HFF-Myc (cell line): ENCODE data around the gene ARL14EP.

Source experiments
- DNase-seq: peaks from one replicate; pipeline ENCODE4 v3.0.0-alpha.2; 2011; ENCODE audit warnings: low read depth; ENCODE audit errors: extremely low read depth
- H3K4me3 ChIP-seq: replicated peaks from 2 replicates; pipeline ENCODE4 v1.5.1; 2011; ENCODE audit warnings: low read depth, mild to moderate bottlenecking, control low read depth, low read length
- TF ChIP-seq, protein P1 (sequence below): IDR thresholded peaks from 2 replicates; pipeline ENCODE4 v1.5.1; 2012; ENCODE audit warnings: mild to moderate bottlenecking, low read depth, low read length, control low read depth; ENCODE audit errors: missing control alignments

ARL14EP gene

DNA sequence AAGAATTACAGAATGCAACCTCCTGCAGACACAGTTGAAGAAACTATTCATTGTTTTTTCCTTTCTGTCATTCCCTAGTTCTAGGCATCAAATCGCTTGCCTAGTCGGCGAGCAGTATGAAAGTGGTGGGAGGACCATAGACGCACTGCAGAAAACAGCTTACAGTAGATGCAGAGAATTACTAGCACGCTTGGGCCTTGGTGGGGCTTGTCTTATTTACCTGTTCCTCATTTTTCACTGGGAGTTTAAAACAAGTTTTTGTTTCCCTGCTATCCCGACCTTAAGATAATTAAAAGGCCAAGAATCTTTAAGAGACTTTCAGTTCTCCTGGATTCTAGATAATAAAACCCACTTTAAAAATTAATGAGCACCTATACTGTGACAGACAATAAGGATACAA, 713 bp upstream of the ARL14EP start:
- TF ChIP-seq, protein P1, sequence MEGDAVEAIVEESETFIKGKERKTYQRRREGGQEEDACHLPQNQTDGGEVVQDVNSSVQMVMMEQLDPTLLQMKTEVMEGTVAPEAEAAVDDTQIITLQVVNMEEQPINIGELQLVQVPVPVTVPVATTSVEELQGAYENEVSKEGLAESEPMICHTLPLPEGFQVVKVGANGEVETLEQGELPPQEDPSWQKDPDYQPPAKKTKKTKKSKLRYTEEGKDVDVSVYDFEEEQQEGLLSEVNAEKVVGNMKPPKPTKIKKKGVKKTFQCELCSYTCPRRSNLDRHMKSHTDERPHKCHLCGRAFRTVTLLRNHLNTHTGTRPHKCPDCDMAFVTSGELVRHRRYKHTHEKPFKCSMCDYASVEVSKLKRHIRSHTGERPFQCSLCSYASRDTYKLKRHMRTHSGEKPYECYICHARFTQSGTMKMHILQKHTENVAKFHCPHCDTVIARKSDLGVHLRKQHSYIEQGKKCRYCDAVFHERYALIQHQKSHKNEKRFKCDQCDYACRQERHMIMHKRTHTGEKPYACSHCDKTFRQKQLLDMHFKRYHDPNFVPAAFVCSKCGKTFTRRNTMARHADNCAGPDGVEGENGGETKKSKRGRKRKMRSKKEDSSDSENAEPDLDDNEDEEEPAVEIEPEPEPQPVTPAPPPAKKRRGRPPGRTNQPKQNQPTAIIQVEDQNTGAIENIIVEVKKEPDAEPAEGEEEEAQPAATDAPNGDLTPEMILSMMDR: no peak
- H3K4me3 ChIP-seq: peak overlapping the region; percentile 60
- no peak for DNase-seq

GRCh38 chr11:30326114-30326778, 3.3 kb downstream of the ARL14EP start:
- H3K4me3 ChIP-seq: no peak overlapping the region
- TF ChIP-seq, protein P1: no peak
- no peak for DNase-seq

DNA sequence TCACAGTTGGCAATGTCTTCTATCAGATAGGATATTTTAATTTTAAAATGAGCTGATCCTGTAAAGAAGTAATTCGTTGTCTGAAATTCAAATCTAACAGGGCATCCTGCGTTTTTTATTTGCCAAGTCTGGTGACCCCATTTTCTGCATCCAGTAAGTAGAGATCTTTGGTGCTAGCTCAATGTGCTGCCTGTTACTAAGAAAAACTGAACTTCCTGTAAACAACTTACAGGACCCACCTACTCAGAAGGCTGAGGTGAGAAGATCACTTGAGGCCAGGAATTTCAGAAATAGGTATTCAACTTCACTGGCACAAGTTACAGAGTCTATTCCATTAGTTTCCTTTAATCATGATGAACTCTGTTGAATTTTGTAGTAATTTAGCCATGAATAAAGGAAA, 4.0 kb downstream of the ARL14EP start:
- no peak for DNase-seq
- TF ChIP-seq, protein P1: no peak
- no peak overlapping the region for H3K4me3 ChIP-seq

DNA sequence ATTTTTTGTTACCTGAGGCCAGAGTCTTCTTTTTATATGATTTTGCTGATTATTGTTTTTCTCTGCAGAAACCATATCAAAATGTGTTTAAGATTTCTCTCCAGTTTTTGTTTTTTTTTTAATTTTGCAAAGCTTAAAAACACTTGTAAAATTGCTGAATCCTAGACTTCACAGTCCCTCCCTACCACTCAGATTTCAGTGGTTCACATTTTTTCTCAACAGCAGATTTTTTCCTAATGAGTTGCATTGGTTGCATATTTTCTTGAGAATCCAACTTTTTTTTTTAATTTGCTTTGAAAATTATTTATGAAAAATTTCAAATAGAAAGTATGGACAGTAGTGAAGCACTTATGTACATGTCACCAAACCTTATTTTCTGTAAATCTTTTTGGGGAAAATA, 5.8 kb downstream of the ARL14EP start:
- TF ChIP-seq, protein P1: no peak
- H3K4me3 ChIP-seq: no peak overlapping the region
- no peak for DNase-seq

- TF ChIP-seq, protein P1: no peak
- DNase-seq: no peak
- no peak overlapping the region for H3K4me3 ChIP-seq
Measured at GRCh38 chr11:30329150-30329940, 6.4 kb downstream of the ARL14EP start.

- DNase-seq: no peak
- TF ChIP-seq, protein P1: peak; percentile 40
- H3K4me3 ChIP-seq: no peak overlapping the region
Measured at GRCh38 chr11:30333405-30333804, 10.5 kb downstream of the ARL14EP start.

DNA sequence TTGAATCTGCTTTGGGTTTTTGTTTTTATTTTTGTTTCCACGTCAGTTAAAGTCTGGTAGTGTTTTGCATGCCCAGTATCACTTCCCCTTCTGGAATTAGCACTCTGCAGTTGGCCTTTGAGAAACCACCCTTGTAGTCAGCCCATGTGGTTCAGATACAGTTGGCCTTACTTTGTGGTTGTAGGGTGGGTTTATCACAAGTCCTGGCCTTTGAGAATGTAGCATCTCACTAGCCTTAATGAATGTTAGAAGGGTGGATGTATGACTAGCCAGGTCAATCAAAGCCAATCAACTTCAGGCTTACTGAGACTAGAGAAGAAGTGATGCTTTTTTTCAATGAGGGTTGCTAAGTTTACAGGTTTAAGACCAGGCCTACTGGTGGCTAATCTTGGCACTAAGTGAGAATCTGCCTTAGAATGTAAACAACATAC, 19.8 kb downstream of the ARL14EP start:
- H3K4me3 ChIP-seq: no peak overlapping the region
- TF ChIP-seq, protein P1: no peak
- DNase-seq: no peak
